ENCODE measurements around the gene CACTIN. TPM values are rescaled to one million over a fixed set of nuclear protein-coding genes. Genes with fewer than 3 reads are reported as not detected.

The CACTIN gene
- total RNA-seq, 1 donor from 2014 or later: 26.7 TPM

GRCh38 chr19:3653081-3653795 lies 26.6 kb upstream of the CACTIN start:
- Histone ChIP-seq H3K9me3 (ENCODE audit: insufficient read depth, low read depth, low read length) (peaks cover 3% of the 10 kb centered on the region), H3K79me2 (ENCODE audit: insufficient read depth, low read length) (no peaks in the 10 kb centered on the region), H3K9ac (ENCODE audit: low read length) (no peak overlapping the region), H3K4me2 (ENCODE audit: low read length) (no peak overlapping the region), H4K20me1 (ENCODE audit: insufficient read depth, low read length) (no peaks in the 10 kb centered on the region), H2AFZ (ENCODE audit: low read depth, low read length) (no peak overlapping the region), H3K36me3 (ENCODE audit: insufficient read depth, low read length) (no peaks in the 10 kb centered on the region), H3K4me3 (ENCODE audit: insufficient read depth, low read depth, low read length) (no peak overlapping the region), H3K4me1 (ENCODE audit: insufficient read depth, low read length) (peaks cover 14% of the 10 kb centered on the region), H3K27ac (ENCODE audit: low read depth, low read length) (no peak overlapping the region), H3K27me3 (ENCODE audit: insufficient read depth, low read length) (no peaks in the 10 kb centered on the region)
- no peak for FAIRE-seq
- H3K36me3 Mint-ChIP-seq (ENCODE audit: low read depth, unreplicated experiment): peaks cover 18% of the 10 kb centered on the region
- no peaks in the 10 kb centered on the region for H3K4me1 Mint-ChIP-seq (ENCODE audit: low read depth, unreplicated experiment)
- DNase-seq (ENCODE audit: low read depth): no peak
- no peaks in the 10 kb centered on the region for H3K9me3 Mint-ChIP-seq (ENCODE audit: unreplicated experiment)
- H3K4me3 Mint-ChIP-seq (ENCODE audit: unreplicated experiment): no peak overlapping the region
- no peaks in the 10 kb centered on the region for H3K27me3 Mint-ChIP-seq (ENCODE audit: low read depth, unreplicated experiment)
- no peak overlapping the region for H3K27ac Mint-ChIP-seq (ENCODE audit: unreplicated experiment)
- TF ChIP-seq CTCF (IDR thresholded peaks at IDR 0.05; ENCODE audit: insufficient read depth, low read depth, low read length) (no peak), EZH2 (IDR thresholded peaks at IDR 0.05; ENCODE audit: insufficient read depth, low read length) (no peak)

GRCh38 chr19:3652422-3652821 lies 25.8 kb upstream of the CACTIN start:
- peaks cover 16% of the 10 kb centered on the region for H3K36me3 Mint-ChIP-seq (ENCODE audit: low read depth, unreplicated experiment)
- no peak overlapping the region for H3K4me3 Mint-ChIP-seq (ENCODE audit: unreplicated experiment)
- Histone ChIP-seq H3K27me3 (ENCODE audit: insufficient read depth, low read length) (no peaks in the 10 kb centered on the region), H3K4me3 (ENCODE audit: insufficient read depth, low read depth, low read length) (no peak overlapping the region), H4K20me1 (ENCODE audit: insufficient read depth, low read length) (no peaks in the 10 kb centered on the region), H3K4me1 (ENCODE audit: insufficient read depth, low read length) (peaks cover 14% of the 10 kb centered on the region), H3K36me3 (ENCODE audit: insufficient read depth, low read length) (no peaks in the 10 kb centered on the region), H3K79me2 (ENCODE audit: insufficient read depth, low read length) (no peaks in the 10 kb centered on the region), H3K9me3 (ENCODE audit: insufficient read depth, low read depth, low read length) (peaks cover 3% of the 10 kb centered on the region), H3K27ac (ENCODE audit: low read depth, low read length) (no peak overlapping the region), H2AFZ (ENCODE audit: low read depth, low read length) (no peak overlapping the region), H3K9ac (ENCODE audit: low read length) (no peak overlapping the region), H3K4me2 (ENCODE audit: low read length) (no peak overlapping the region)
- no peak overlapping the region for H3K27ac Mint-ChIP-seq (ENCODE audit: unreplicated experiment)
- H3K4me1 Mint-ChIP-seq (ENCODE audit: low read depth, unreplicated experiment): no peaks in the 10 kb centered on the region
- H3K9me3 Mint-ChIP-seq (ENCODE audit: unreplicated experiment): no peaks in the 10 kb centered on the region
- no peak for DNase-seq (ENCODE audit: low read depth)
- TF ChIP-seq CTCF (IDR thresholded peaks at IDR 0.05; ENCODE audit: insufficient read depth, low read depth, low read length) (no peak), EZH2 (IDR thresholded peaks at IDR 0.05; ENCODE audit: insufficient read depth, low read length) (no peak)
- no peak for FAIRE-seq
- no peaks in the 10 kb centered on the region for H3K27me3 Mint-ChIP-seq (ENCODE audit: low read depth, unreplicated experiment)

- H3K4me3 ChIP-seq (ENCODE audit: insufficient read depth, low read depth, low read length): no peak overlapping the region
- no peaks in the 10 kb centered on the region for H3K9me3 ChIP-seq (ENCODE audit: insufficient read depth, low read depth, low read length)
- H3K4me1 ChIP-seq (ENCODE audit: insufficient read depth, low read length): peaks cover 14% of the 10 kb centered on the region
- DNase-seq (ENCODE audit: low read depth) (no peak), FAIRE-seq (no peak)
- H4K20me1 ChIP-seq (ENCODE audit: insufficient read depth, low read length): peaks cover 1% of the 10 kb centered on the region
- no peaks in the 10 kb centered on the region for H3K27me3 ChIP-seq (ENCODE audit: insufficient read depth, low read length)
- H3K36me3 ChIP-seq (ENCODE audit: insufficient read depth, low read length): no peaks in the 10 kb centered on the region
- Mint-ChIP-seq H3K27me3 (ENCODE audit: low read depth, unreplicated experiment) (no peaks in the 10 kb centered on the region), H3K4me1 (ENCODE audit: low read depth, unreplicated experiment) (no peaks in the 10 kb centered on the region), H3K9me3 (ENCODE audit: unreplicated experiment) (no peaks in the 10 kb centered on the region), H3K36me3 (ENCODE audit: low read depth, unreplicated experiment) (peaks cover 11% of the 10 kb centered on the region), H3K27ac (ENCODE audit: unreplicated experiment) (no peak overlapping the region), H3K4me3 (ENCODE audit: unreplicated experiment) (no peak overlapping the region)
- no peak overlapping the region for H2AFZ ChIP-seq (ENCODE audit: low read depth, low read length)
- H3K79me2 ChIP-seq (ENCODE audit: insufficient read depth, low read length): no peaks in the 10 kb centered on the region
- TF ChIP-seq CTCF (IDR thresholded peaks at IDR 0.05; ENCODE audit: insufficient read depth, low read depth, low read length) (no peak), EZH2 (IDR thresholded peaks at IDR 0.05; ENCODE audit: insufficient read depth, low read length) (no peak)
- H3K27ac ChIP-seq (ENCODE audit: low read depth, low read length): no peak overlapping the region
- H3K9ac ChIP-seq (ENCODE audit: low read length): no peak overlapping the region
- no peak overlapping the region for H3K4me2 ChIP-seq (ENCODE audit: low read length)
Observed at GRCh38 chr19:3651684-3652083, 25.1 kb upstream of the CACTIN start.

Data from astrocyte (in vitro differentiated cells and primary cell).